CD4-positive, alpha-beta memory T cell (primary cell): ENCODE data around the gene COL4A2. TPM values are rescaled to one million over a fixed set of nuclear protein-coding genes. Genes with fewer than 3 reads are reported as not detected.
A peak's percentile ranks its signal among the peaks of the same experiment; 100 is the strongest.

Experiments
- CTCF ChIA-PET: fragments of 350-600 bp; sonication (Branson Sonifier 250); formaldehyde crosslinking; loops from one replicate; lab custom pipeline; 2021; ENCODE audit warnings: inconsistent platforms; ENCODE audit not compliant: partially characterized antibody; lab: Charles Lee
- POLR2A ChIA-PET: fragments of 350-600 bp; sonication (Branson Sonifier 250); formaldehyde crosslinking; loops from one replicate; lab custom pipeline; 2021; ENCODE audit not compliant: partially characterized antibody; lab: Charles Lee
- DNase-seq, 5 donors: peaks; one replicate each; pipeline versions ENCODE4 v3.0.0 to v3.0.0-alpha.2; 2020 to 2022; ENCODE audit warnings: mixed read lengths in 1 of 5
- H3K27ac ChIP-seq: one replicate; pipeline ENCODE4 v1.7.0; 2013; ENCODE audit warnings: low read depth, low read length
- H3K27me3 ChIP-seq: 2 replicates; pipeline ENCODE4 v1.7.0; 2013; ENCODE audit warnings: mild to moderate bottlenecking, low read length, moderate library complexity; ENCODE audit not compliant: insufficient read depth
- H3K36me3 ChIP-seq: 2 replicates; pipeline ENCODE4 v1.7.0; 2013; ENCODE audit warnings: mild to moderate bottlenecking, low read length, moderate library complexity; ENCODE audit not compliant: insufficient read depth
- H3K4me1 ChIP-seq: 2 replicates; pipeline ENCODE4 v1.7.0; 2013; ENCODE audit warnings: mild to moderate bottlenecking, low read length, moderate library complexity; ENCODE audit not compliant: insufficient read depth
- H3K4me3 ChIP-seq, 2 donors: one replicate each; pipeline ENCODE4 v1.7.0; 2013; ENCODE audit warnings: low read length in 2 of 2, mild to moderate bottlenecking in 1 of 2
- H3K9me3 ChIP-seq, 2 donors: one replicate each; pipeline ENCODE4 v1.7.0; 2013; ENCODE audit warnings: low read length in 2 of 2, control low read depth in 1 of 2; ENCODE audit not compliant: control insufficient read depth in 1 of 2
- H3K27ac Mint-ChIP-seq, 7 donors: one replicate each; pipeline ENCODE4 v1.8.0; 2020 to 2021; ENCODE audit warnings: mixed read lengths in 7 of 7, mild to moderate bottlenecking in 6 of 7, inconsistent platforms in 3 of 7, moderate library complexity in 3 of 7
- H3K27me3 Mint-ChIP-seq, 2 donors: one replicate each; pipeline ENCODE4 v1.8.0; 2020 to 2021; ENCODE audit warnings: mixed read lengths in 2 of 2
- H3K36me3 Mint-ChIP-seq, 2 donors: one replicate each; pipeline ENCODE4 v1.8.0; 2020 to 2021; ENCODE audit warnings: mixed read lengths in 2 of 2, inconsistent platforms in 1 of 2, mild to moderate bottlenecking in 1 of 2
- H3K4me1 Mint-ChIP-seq, 4 donors: one replicate each; pipeline ENCODE4 v1.8.0; 2020 to 2021; ENCODE audit warnings: mixed read lengths in 4 of 4, mild to moderate bottlenecking in 1 of 4
- H3K4me3 Mint-ChIP-seq, 8 donors: one replicate each; pipeline ENCODE4 v1.8.0; 2020 to 2021; ENCODE audit warnings: mixed read lengths in 8 of 8, mild to moderate bottlenecking in 7 of 8, moderate library complexity in 6 of 8, inconsistent platforms in 3 of 8
- H3K9me3 Mint-ChIP-seq, 8 donors: one replicate each; pipeline ENCODE4 v1.8.0; 2020 to 2021; ENCODE audit warnings: mixed read lengths in 8 of 8, mild to moderate bottlenecking in 5 of 8, inconsistent platforms in 3 of 8, moderate library complexity in 1 of 8
- intact Hi-C: fragments of 100-400 bp; cut with micrococcal nuclease; formaldehyde crosslinking; loops from one replicate; pipeline ENCODE4 v1.15.1; 2023
- polyA plus RNA-seq, 2 donors: library from polyadenylated mRNA; unstranded; fragments of 300-500 nt; fragmentation: Illumina TruSeq; gene quantifications; one replicate each; pipeline ENCODE4 v1.2.3, GENCODE V29; 2021
- total RNA-seq, 2 experiments: library from RNA; stranded (reverse); gene quantifications; one replicate each; pipeline ENCODE4 v1.2.3, GENCODE V29; 2021

The COL4A2 gene
- total and polyA plus RNA-seq, 4 experiments from 2014 or later, result not detected

- Histone ChIP-seq H3K4me1 (no peaks in the 10 kb centered on the region), H3K9me3 (no peaks in the 10 kb centered on the region), H3K4me3 (no peak overlapping the region), H3K36me3 (no peaks in the 10 kb centered on the region), H3K27me3 (no peaks in the 10 kb centered on the region), H3K27ac (no peak overlapping the region)
- Mint-ChIP-seq H3K27me3 (no peaks in the 10 kb centered on the region), H3K36me3 (peaks cover 0 to 9% of the 10 kb centered on the region in 2 donors), H3K9me3 (peaks cover 0 to 4% (median 0%) of the 10 kb centered on the region in 8 donors), H3K4me1 (no peaks in the 10 kb centered on the region), H3K27ac (no peak overlapping the region), H3K4me3 (no peak overlapping the region)
- DNase-seq, result no peak
- ChIA-PET CTCF (no interaction called here), POLR2A (no interaction called here)
- intact Hi-C loops, result no loop called here
These were observed 239.3 kb downstream of the COL4A2 start for GRCh38 chr13:110546378-110546777.

GRCh38 chr13:110546926-110547325 lies 239.8 kb downstream of the COL4A2 start:
- H3K36me3 Mint-ChIP-seq, result peaks cover 0 to 9% of the 10 kb centered on the region in 2 donors
- no peak for DNase-seq
- no peaks in the 10 kb centered on the region for H3K4me1 Mint-ChIP-seq
- Histone ChIP-seq H3K27me3 (no peaks in the 10 kb centered on the region), H3K4me1 (no peaks in the 10 kb centered on the region), H3K9me3 (no peaks in the 10 kb centered on the region), H3K36me3 (no peaks in the 10 kb centered on the region), H3K27ac (no peak overlapping the region), H3K4me3 (no peak overlapping the region)
- H3K9me3 Mint-ChIP-seq, result peaks cover 0 to 4% (median 0%) of the 10 kb centered on the region in 8 donors
- peak overlapping the region in 1 of 7 donors; percentile 51 for H3K27ac Mint-ChIP-seq
- CTCF ChIA-PET, result no interaction called here
- H3K4me3 Mint-ChIP-seq, result no peak overlapping the region
- no peaks in the 10 kb centered on the region for H3K27me3 Mint-ChIP-seq
- intact Hi-C loops, result no loop called here
- POLR2A ChIA-PET, result no interaction called here

DNA sequence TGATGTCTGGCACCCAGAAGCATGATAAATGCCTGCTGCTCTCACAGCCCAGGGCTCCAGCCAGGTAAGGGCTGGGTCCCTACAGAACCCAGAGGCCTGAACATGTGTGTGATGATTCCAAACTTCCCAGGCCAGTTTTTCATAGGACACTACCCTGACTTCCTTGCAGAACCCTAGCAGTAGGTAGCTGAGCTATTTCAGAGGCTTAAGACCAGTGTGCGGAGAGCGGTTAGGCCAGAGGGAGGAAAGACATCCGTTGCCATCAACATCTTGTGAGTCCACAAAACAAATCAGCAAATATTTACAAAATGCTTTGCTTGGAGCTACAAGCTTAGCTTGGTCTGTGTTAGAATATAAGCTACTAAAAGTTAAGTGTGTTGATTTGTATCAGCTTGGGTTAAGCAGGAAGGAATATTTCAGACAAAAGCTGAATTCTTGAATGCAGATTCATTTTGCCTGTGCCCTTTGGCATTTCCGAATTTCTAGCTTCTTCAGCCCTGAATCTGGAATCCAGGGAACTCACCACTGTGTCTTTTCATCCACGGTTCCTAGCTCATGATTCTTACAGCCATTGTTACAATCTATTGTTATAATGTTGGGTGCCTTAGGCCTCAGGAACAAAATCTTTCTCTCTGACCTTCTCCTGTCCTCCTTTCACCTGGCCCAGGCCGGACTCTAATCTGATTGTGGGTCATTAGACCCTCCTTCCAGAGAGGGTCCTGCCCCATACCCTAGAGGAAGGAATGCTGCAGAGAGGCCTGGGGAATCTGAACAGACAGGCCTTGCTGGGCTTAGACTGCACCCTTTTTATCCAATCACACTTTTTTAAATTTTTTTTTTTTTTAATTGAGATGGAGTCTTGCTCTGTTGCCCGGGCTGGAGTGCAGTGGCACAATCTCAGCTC lies 242.1 kb downstream of the COL4A2 start:
- ChIA-PET CTCF (interaction anchor here (0.9 to 1.0 kb wide), 2 partner anchors 11 to 271 kb away, joined by 3 to 4 read pairs; no protein-coding TSS in a partner anchor), POLR2A (no interaction called here)
- Mint-ChIP-seq H3K4me3 (no peak overlapping the region), H3K36me3 (peaks cover 0 to 9% of the 10 kb centered on the region in 2 donors), H3K4me1 (no peaks in the 10 kb centered on the region), H3K9me3 (peaks cover 0 to 4% (median 0%) of the 10 kb centered on the region in 8 donors), H3K27me3 (no peaks in the 10 kb centered on the region), H3K27ac (no peak overlapping the region)
- no peaks in the 10 kb centered on the region for H3K36me3 ChIP-seq
- H3K27me3 ChIP-seq, result no peaks in the 10 kb centered on the region
- H3K27ac ChIP-seq, result no peak overlapping the region
- DNase-seq, result no peak
- no peak overlapping the region for H3K4me3 ChIP-seq
- no peaks in the 10 kb centered on the region for H3K4me1 ChIP-seq
- H3K9me3 ChIP-seq, result no peaks in the 10 kb centered on the region
- intact Hi-C loops, result no loop called here

- H3K27me3 ChIP-seq, result no peaks in the 10 kb centered on the region
- Mint-ChIP-seq H3K27ac (no peak overlapping the region), H3K27me3 (no peaks in the 10 kb centered on the region), H3K36me3 (peaks cover 0 to 8% of the 10 kb centered on the region in 2 donors), H3K4me3 (no peak overlapping the region), H3K9me3 (peaks cover 0 to 3% (median 0%) of the 10 kb centered on the region in 8 donors), H3K4me1 (no peaks in the 10 kb centered on the region)
- intact Hi-C loops, result no loop called here
- CTCF ChIA-PET, result interaction anchor here (1.0 kb wide), 1 partner anchor 271 kb away, joined by 4 read pairs; no protein-coding TSS in a partner anchor
- no peaks in the 10 kb centered on the region for H3K9me3 ChIP-seq
- no peak for DNase-seq
- no peak overlapping the region for H3K27ac ChIP-seq
- POLR2A ChIA-PET, result no interaction called here
- H3K36me3 ChIP-seq, result no peaks in the 10 kb centered on the region
- H3K4me1 ChIP-seq, result no peaks in the 10 kb centered on the region
- H3K4me3 ChIP-seq, result no peak overlapping the region
These were observed 242.7 kb downstream of the COL4A2 start for GRCh38 chr13:110549795-110550160.

- ChIA-PET POLR2A (no interaction called here), CTCF (no interaction called here)
- Mint-ChIP-seq H3K36me3 (peaks cover 0 to 6% of the 10 kb centered on the region in 2 donors), H3K27me3 (no peaks in the 10 kb centered on the region), H3K27ac (no peak overlapping the region), H3K4me3 (no peak overlapping the region), H3K9me3 (no peaks in the 10 kb centered on the region), H3K4me1 (peaks cover 0 to 8% (median 0%) of the 10 kb centered on the region in 4 donors)
- Histone ChIP-seq H3K4me1 (no peaks in the 10 kb centered on the region), H3K4me3 (no peak overlapping the region), H3K9me3 (no peaks in the 10 kb centered on the region), H3K27me3 (no peaks in the 10 kb centered on the region), H3K36me3 (no peaks in the 10 kb centered on the region), H3K27ac (no peak overlapping the region)
- intact Hi-C loops, result no loop called here
- DNase-seq, result no peak
These were observed 244.2 kb downstream of the COL4A2 start for GRCh38 chr13:110551284-110551683.

GRCh38 chr13:110552767-110553166 lies 245.7 kb downstream of the COL4A2 start:
- intact Hi-C loops, result no loop called here
- ChIA-PET CTCF (no interaction called here), POLR2A (no interaction called here)
- Mint-ChIP-seq H3K9me3 (no peaks in the 10 kb centered on the region), H3K27ac (no peak overlapping the region), H3K4me3 (no peak overlapping the region), H3K4me1 (peaks cover 0 to 8% (median 4%) of the 10 kb centered on the region in 4 donors), H3K27me3 (no peaks in the 10 kb centered on the region), H3K36me3 (peaks cover 2 to 7% of the 10 kb centered on the region in 2 donors)
- Histone ChIP-seq H3K36me3 (no peaks in the 10 kb centered on the region), H3K4me1 (no peaks in the 10 kb centered on the region), H3K27ac (no peak overlapping the region), H3K4me3 (no peak overlapping the region), H3K27me3 (no peaks in the 10 kb centered on the region), H3K9me3 (no peaks in the 10 kb centered on the region)
- DNase-seq, result no peak

DNA sequence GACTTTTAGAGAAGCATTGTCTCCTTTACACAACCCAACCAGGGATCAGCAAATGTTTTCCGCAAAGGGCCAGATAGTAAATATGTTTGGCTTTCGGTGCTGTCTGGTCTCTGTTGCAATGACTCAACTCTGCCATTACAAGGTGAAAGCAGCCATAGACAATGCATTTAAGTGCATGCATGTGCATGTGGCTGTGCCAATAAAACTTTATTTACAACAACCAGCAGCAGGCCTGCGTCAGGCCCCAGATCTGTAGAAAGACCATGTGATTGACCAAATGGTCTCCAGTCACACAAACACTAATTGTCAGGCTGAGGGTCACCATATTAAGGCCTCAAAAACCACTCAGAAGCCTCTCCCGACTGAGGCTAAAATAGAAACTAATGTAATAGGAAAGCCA lies 246.3 kb downstream of the COL4A2 start:
- no peak for DNase-seq
- H3K27me3 ChIP-seq, result no peaks in the 10 kb centered on the region
- H3K9me3 Mint-ChIP-seq, result no peaks in the 10 kb centered on the region
- H3K27ac Mint-ChIP-seq, result peak overlapping the region in 1 of 7 donors; percentile 15
- H3K27me3 Mint-ChIP-seq, result no peaks in the 10 kb centered on the region
- CTCF ChIA-PET, result no interaction called here
- no peak overlapping the region for H3K4me3 ChIP-seq
- H3K4me3 Mint-ChIP-seq, result no peak overlapping the region
- no peaks in the 10 kb centered on the region for H3K4me1 ChIP-seq
- POLR2A ChIA-PET, result no interaction called here
- intact Hi-C loops, result no loop called here
- H3K4me1 Mint-ChIP-seq, result peaks cover 0 to 8% (median 4%) of the 10 kb centered on the region in 4 donors
- H3K36me3 ChIP-seq, result no peaks in the 10 kb centered on the region
- no peaks in the 10 kb centered on the region for H3K9me3 ChIP-seq
- no peak overlapping the region for H3K27ac ChIP-seq
- H3K36me3 Mint-ChIP-seq, result peaks cover 2 to 7% of the 10 kb centered on the region in 2 donors
